H1 (cell line): Measurements from ENCODE around the gene PRR5L. TPM values are rescaled to one million over a fixed set of nuclear protein-coding genes. Genes with fewer than 3 reads are reported as not detected.

Source experiments
- CTCF ChIA-PET: fragments of 300-600 bp; sonication (Branson Sonifier 250); formaldehyde crosslinking; loops from one replicate; lab custom pipeline; 2021; ENCODE audit not compliant: partially characterized antibody; lab: Charles Lee
- POLR2A ChIA-PET: fragments of 300-600 bp; sonication (Branson Sonifier 250); formaldehyde crosslinking; loops from one replicate; lab custom pipeline; 2021; ENCODE audit warnings: inconsistent platforms; ENCODE audit not compliant: partially characterized antibody; lab: Charles Lee
- DNase-seq, 2 experiments: peaks; one replicate each; pipeline versions ENCODE4 v3.0.0 to v3.0.0-alpha.2; 2010 to 2022; ENCODE audit warnings: low spot score in 2 of 2, low read depth in 1 of 2, mixed read lengths in 1 of 2
- FAIRE-seq: peaks from 2 replicates; lab custom pipeline; 2011; peaks lifted over from hg19 to GRCh38; lab: Jason Lieb, UNC
- H2AFZ ChIP-seq: 2 replicates; pipeline ENCODE4 v1.8.1; 2012; ENCODE audit warnings: low read length, inconsistent platforms
- H2AK5ac ChIP-seq: 2 replicates; pipeline ENCODE4 v1.6.1; 2013; ENCODE audit warnings: low read depth, low read length
- H2BK120ac ChIP-seq: replicated peaks from 2 replicates; pipeline ENCODE3; 2013; ENCODE audit warnings: low read depth, low read length, inconsistent platforms
- H2BK12ac ChIP-seq: 2 replicates; pipeline ENCODE4 v1.6.1; 2013; ENCODE audit warnings: low read depth, low read length
- H2BK15ac ChIP-seq: 2 replicates; pipeline ENCODE4 v1.6.1; 2013; ENCODE audit warnings: low read length
- H2BK20ac ChIP-seq: 2 replicates; pipeline ENCODE4 v1.6.1; 2013; ENCODE audit warnings: low read length
- H2BK5ac ChIP-seq: 2 replicates; pipeline ENCODE4 v1.6.1; 2013; ENCODE audit warnings: low read depth, low read length
- H3K14ac ChIP-seq: 2 replicates; pipeline ENCODE4 v1.6.1; 2013; ENCODE audit warnings: inconsistent platforms; ENCODE audit not compliant: insufficient read length
- H3K18ac ChIP-seq: 2 replicates; pipeline ENCODE4 v1.6.1; 2013; ENCODE audit warnings: low read length; ENCODE audit errors: extremely low read depth
- H3K23ac ChIP-seq: 2 replicates; pipeline ENCODE4 v1.6.1; 2013; ENCODE audit warnings: inconsistent platforms; ENCODE audit not compliant: insufficient read length
- H3K23me2 ChIP-seq: 2 replicates; pipeline ENCODE4 v1.6.1; 2013; ENCODE audit warnings: low read depth, low read length
- H3K27ac ChIP-seq: 2 replicates; pipeline ENCODE4 v1.6.1; 2011; ENCODE audit warnings: low read depth, low read length, inconsistent platforms
- H3K27me3 ChIP-seq, 4 experiments: replicated peaks in 1 of 4; 1 replicate in 1 of 4; 2 replicates in 3 of 4; pipeline versions ENCODE4 v1.6.1 to v1.8.1; 2011 to 2013; ENCODE audit warnings: low read length in 3 of 4, mild to moderate bottlenecking in 3 of 4, inconsistent platforms in 2 of 4, mixed read lengths in 2 of 4, moderate library complexity in 1 of 4; ENCODE audit not compliant: control insufficient read depth in 3 of 4, insufficient read depth in 3 of 4; ENCODE audit errors: extremely low read depth in 1 of 4
- H3K36me3 ChIP-seq, 4 experiments: 2 replicates each; pipeline versions ENCODE4 v1.6.1 to v1.8.1; 2011 to 2013; ENCODE audit warnings: mild to moderate bottlenecking in 4 of 4, low read length in 3 of 4, moderate library complexity in 2 of 4, control low read depth in 1 of 4, inconsistent platforms in 1 of 4; ENCODE audit not compliant: insufficient read depth in 4 of 4, control insufficient read depth in 2 of 4
- H3K4ac ChIP-seq: replicated peaks from 2 replicates; pipeline ENCODE3; 2013; ENCODE audit warnings: low read length, low read depth, mixed read lengths, inconsistent platforms; ENCODE audit not compliant: insufficient read length
- H3K4me1 ChIP-seq, 4 experiments: replicated peaks in 1 of 4; 1 replicate in 1 of 4; 2 replicates in 3 of 4; pipeline versions ENCODE4 v1.6.1 to v1.8.1; 2011 to 2013; ENCODE audit warnings: low read length in 3 of 4, inconsistent platforms in 2 of 4, mixed read lengths in 1 of 4; ENCODE audit not compliant: insufficient read depth in 4 of 4, control insufficient read depth in 3 of 4
- H3K4me2 ChIP-seq, 2 experiments: 2 replicates each; pipeline versions ENCODE4 v1.6.1 to v1.8.1; 2011 to 2013; ENCODE audit warnings: low read depth in 2 of 2, low read length in 2 of 2, control low read depth in 1 of 2, inconsistent platforms in 1 of 2, mild to moderate bottlenecking in 1 of 2; ENCODE audit not compliant: insufficient read depth in 1 of 2
- H3K4me3 ChIP-seq, 4 experiments: fragments of 200-600, 300-600 bp in 1 of 4; sonication (generic), shearing (Covaris generic), sonication (Bioruptor Twin) in 1 of 4; 2 replicates each; pipeline versions ENCODE4 v1.5.1 to v1.8.1; 2011 to 2016; ENCODE audit warnings: low read length in 4 of 4, low read depth in 3 of 4, control low read depth in 2 of 4, inconsistent platforms in 2 of 4, mild to moderate bottlenecking in 2 of 4, mixed read lengths in 1 of 4, moderate library complexity in 1 of 4; ENCODE audit not compliant: insufficient read depth in 2 of 4; ENCODE audit errors: extremely low read depth in 1 of 4
- H3K56ac ChIP-seq: replicated peaks from 2 replicates; pipeline ENCODE3; 2013; ENCODE audit warnings: low read depth, mild to moderate bottlenecking, mixed read lengths, low read length, inconsistent platforms; ENCODE audit not compliant: insufficient read length
- H3K79me1 ChIP-seq: 2 replicates; pipeline ENCODE4 v1.6.1; 2013; ENCODE audit warnings: low read depth, low read length, control low read depth
- H3K79me2 ChIP-seq, 2 experiments: 2 replicates each; pipeline versions ENCODE4 v1.6.1 to v1.8.1; 2012 to 2013; ENCODE audit warnings: low read length in 2 of 2, mild to moderate bottlenecking in 2 of 2, inconsistent platforms in 1 of 2; ENCODE audit not compliant: insufficient read depth in 2 of 2, control insufficient read depth in 1 of 2
- H3K9ac ChIP-seq, 4 experiments: replicated peaks in 1 of 4; 1 replicate in 1 of 4; 2 replicates in 3 of 4; pipeline versions ENCODE4 v1.6.1 to v1.8.1; 2011 to 2013; ENCODE audit warnings: low read depth in 3 of 4, low read length in 3 of 4, control low read depth in 2 of 4, mild to moderate bottlenecking in 2 of 4, moderate library complexity in 2 of 4, inconsistent platforms in 1 of 4; ENCODE audit errors: extremely low read depth in 1 of 4
- H3K9me3 ChIP-seq, 2 experiments: 2 replicates each; pipeline versions ENCODE4 v1.6.1 to v1.8.1; 2012 to 2013; ENCODE audit warnings: mild to moderate bottlenecking in 2 of 2, moderate library complexity in 2 of 2, control low read depth in 1 of 2, inconsistent platforms in 1 of 2, low read depth in 1 of 2, low read length in 1 of 2, mixed read lengths in 1 of 2; ENCODE audit not compliant: insufficient read depth in 2 of 2
- H4K20me1 ChIP-seq, 2 experiments: replicated peaks in 1 of 2; 2 replicates each; pipeline versions ENCODE3 to v1.8.1; 2011 to 2013; ENCODE audit warnings: inconsistent platforms in 2 of 2, low read length in 2 of 2, mild to moderate bottlenecking in 1 of 2; ENCODE audit not compliant: insufficient read depth in 2 of 2, control insufficient read depth in 1 of 2
- H4K5ac ChIP-seq: 2 replicates; pipeline ENCODE4 v1.6.1; 2013; ENCODE audit warnings: low read length, low read depth, mixed read lengths, inconsistent platforms; ENCODE audit not compliant: insufficient read length
- H4K8ac ChIP-seq: 2 replicates; pipeline ENCODE4 v1.8.0; 2013; ENCODE audit warnings: mild to moderate bottlenecking, moderate library complexity, low read length, inconsistent platforms; ENCODE audit not compliant: insufficient read depth; ENCODE audit errors: extremely low read depth
- H4K91ac ChIP-seq: replicated peaks from 2 replicates; pipeline ENCODE3; 2013; ENCODE audit warnings: low read length, mixed read lengths, inconsistent platforms; ENCODE audit not compliant: insufficient read length
- CBX8 ChIP-seq: fragments of 300-800, 300-1000 bp; sonication (generic); IDR thresholded peaks from 2 replicates; pipeline ENCODE4 v1.7.1; 2016; ENCODE audit warnings: low read depth, low read length, borderline replicate concordance
- E2F6 ChIP-seq: IDR thresholded peaks from 2 replicates; pipeline ENCODE4 v1.6.1; 2012; ENCODE audit warnings: inconsistent platforms
- EGR1 ChIP-seq: IDR thresholded peaks from 2 replicates; pipeline ENCODE4 v1.6.1; 2011; ENCODE audit warnings: low read depth, low read length, borderline replicate concordance
- GABPA ChIP-seq: IDR thresholded peaks from 2 replicates; pipeline ENCODE4 v1.6.1; 2011; ENCODE audit warnings: mild to moderate bottlenecking, low read length, moderate library complexity, borderline replicate concordance; ENCODE audit not compliant: insufficient read depth
- POLR2AphosphoS5 ChIP-seq: IDR thresholded peaks from 2 replicates; pipeline ENCODE4 v1.6.1; 2011; ENCODE audit warnings: low read depth, low read length
- RFX5 ChIP-seq: IDR thresholded peaks from 2 replicates; pipeline ENCODE4 v1.6.1; 2011; ENCODE audit warnings: low read depth, low read length, improper control_type of control experiment, borderline replicate concordance
- SP2 ChIP-seq: IDR thresholded peaks from 2 replicates; pipeline ENCODE4 v1.6.1; 2012; ENCODE audit warnings: mild to moderate bottlenecking, low read length, inconsistent platforms
- SP4 ChIP-seq: IDR thresholded peaks from 2 replicates; pipeline ENCODE4 v1.6.1; 2012; ENCODE audit warnings: low read length, inconsistent platforms
- WGBS, 2 experiments: shearing (Covaris generic) in 1 of 2; methylation state at CpG; one replicate each; pipeline versions ENCODE4 v1.1.6 to v1.1.7; 2013 to 2015; ENCODE audit warnings: low lambda C conversion rate in 2 of 2, mixed read lengths in 2 of 2, inconsistent platforms in 1 of 2, low coverage in 1 of 2, missing lambda C conversion rate in 1 of 2; ENCODE audit not compliant: insufficient replicate concordance in 2 of 2, insufficient coverage in 1 of 2, insufficient read length in 1 of 2; ENCODE audit errors: extremely low coverage in 1 of 2, missing lambda C conversion rate in 1 of 2; 5-methylcytosine and 5-hydroxymethylcytosine counted together
- polyA plus RNA-seq, 7 experiments: library from polyadenylated mRNA; depleted of rRNA in 3 of 7; stranded (reverse) in 5 of 7; unstranded in 2 of 7; fragments of >200 nt in 5 of 7; fragments of 200-250 nt in 2 of 7; gene quantifications; 1 replicate in 5 of 7; 2 replicates in 1 of 7; 4 replicates in 1 of 7; pipeline versions ENCODE4 v1.2.1 to v1.2.3, GENCODE V29; 2011 to 2013; ENCODE audit warnings: missing spikeins in 2 of 7, mixed read lengths in 2 of 7
- total RNA-seq: library from RNA; stranded (reverse); fragmentation: NEBNext Ultra II Directional; extraction: Animal tissue kit (Norgen Biotek cat#: 25700); gene quantifications from 2 replicates; pipeline ENCODE4 v1.2.1, GENCODE V29; 2021
- TF ChIP-seq, protein P1 (sequence below): IDR thresholded peaks from 2 replicates; pipeline ENCODE4 v1.6.1; 2012; ENCODE audit warnings: low read length, inconsistent platforms
- TF ChIP-seq, protein P2 (sequence below), 3 experiments: IDR thresholded peaks; 1 replicate in 2 of 3; 2 replicates in 1 of 3; pipeline versions ENCODE4 v1.5.1 to v1.6.1; 2011; ENCODE audit warnings: low read length in 3 of 3, mild to moderate bottlenecking in 3 of 3, inconsistent platforms in 2 of 3, low read depth in 1 of 3, moderate library complexity in 1 of 3; ENCODE audit not compliant: insufficient read depth in 1 of 3; ENCODE audit errors: control extremely low read depth in 1 of 3

Gene PRR5L
- total and polyA plus RNA-seq, 2 of the 8 experiments (the other 6 are each of a cell fraction or from before 2014, with no cell fraction given), result 6.6 to 10.1 TPM

GRCh38 chr11:36309779-36310178 is 13.7 kb downstream of the PRR5L start:
- no peak for FAIRE-seq
- H4K91ac ChIP-seq, result no peak overlapping the region
- TF ChIP-seq SP4 (no peak), GABPA (no peak), CBX8 (no peak), EGR1 (no peak), SP2 (no peak), POLR2AphosphoS5 (no peak), E2F6 (no peak), RFX5 (no peak)
- TF ChIP-seq, protein P1, sequence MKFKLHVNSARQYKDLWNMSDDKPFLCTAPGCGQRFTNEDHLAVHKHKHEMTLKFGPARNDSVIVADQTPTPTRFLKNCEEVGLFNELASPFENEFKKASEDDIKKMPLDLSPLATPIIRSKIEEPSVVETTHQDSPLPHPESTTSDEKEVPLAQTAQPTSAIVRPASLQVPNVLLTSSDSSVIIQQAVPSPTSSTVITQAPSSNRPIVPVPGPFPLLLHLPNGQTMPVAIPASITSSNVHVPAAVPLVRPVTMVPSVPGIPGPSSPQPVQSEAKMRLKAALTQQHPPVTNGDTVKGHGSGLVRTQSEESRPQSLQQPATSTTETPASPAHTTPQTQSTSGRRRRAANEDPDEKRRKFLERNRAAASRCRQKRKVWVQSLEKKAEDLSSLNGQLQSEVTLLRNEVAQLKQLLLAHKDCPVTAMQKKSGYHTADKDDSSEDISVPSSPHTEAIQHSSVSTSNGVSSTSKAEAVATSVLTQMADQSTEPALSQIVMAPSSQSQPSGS, result no peak
- TF ChIP-seq, protein P2, sequence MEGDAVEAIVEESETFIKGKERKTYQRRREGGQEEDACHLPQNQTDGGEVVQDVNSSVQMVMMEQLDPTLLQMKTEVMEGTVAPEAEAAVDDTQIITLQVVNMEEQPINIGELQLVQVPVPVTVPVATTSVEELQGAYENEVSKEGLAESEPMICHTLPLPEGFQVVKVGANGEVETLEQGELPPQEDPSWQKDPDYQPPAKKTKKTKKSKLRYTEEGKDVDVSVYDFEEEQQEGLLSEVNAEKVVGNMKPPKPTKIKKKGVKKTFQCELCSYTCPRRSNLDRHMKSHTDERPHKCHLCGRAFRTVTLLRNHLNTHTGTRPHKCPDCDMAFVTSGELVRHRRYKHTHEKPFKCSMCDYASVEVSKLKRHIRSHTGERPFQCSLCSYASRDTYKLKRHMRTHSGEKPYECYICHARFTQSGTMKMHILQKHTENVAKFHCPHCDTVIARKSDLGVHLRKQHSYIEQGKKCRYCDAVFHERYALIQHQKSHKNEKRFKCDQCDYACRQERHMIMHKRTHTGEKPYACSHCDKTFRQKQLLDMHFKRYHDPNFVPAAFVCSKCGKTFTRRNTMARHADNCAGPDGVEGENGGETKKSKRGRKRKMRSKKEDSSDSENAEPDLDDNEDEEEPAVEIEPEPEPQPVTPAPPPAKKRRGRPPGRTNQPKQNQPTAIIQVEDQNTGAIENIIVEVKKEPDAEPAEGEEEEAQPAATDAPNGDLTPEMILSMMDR (IDR thresholded peaks at IDR 0.05; ENCODE audit: control extremely low read depth in 1 of 3, insufficient read depth in 1 of 3, low read depth in 1 of 3, low read length in 3 of 3), result no peak

More at GRCh38 chr11:36309779-36310178, 13.7 kb downstream of the PRR5L start:
- WGBS, 2 experiments, result 84% methylated on average over 4 of the region's 4 CpGs; no CpG with 5 or more reads in 1 of the 2 experiments
- H4K8ac ChIP-seq, result no peak overlapping the region
- H4K5ac ChIP-seq, result no peak overlapping the region
- no peaks in the 10 kb centered on the region for H3K27me3 ChIP-seq
- peaks cover 3% of the 10 kb centered on the region; the same call in 1 of the 2 replicates for H3K23me2 ChIP-seq
- no peaks in the 10 kb centered on the region for H3K9me3 ChIP-seq
- DNase-seq, result no peak
- ChIA-PET CTCF (interaction anchor here (1.0 to 1.6 kb wide), 2 partner anchors 16 to 17 kb away, joined by 3 read pairs; no protein-coding TSS in a partner anchor), POLR2A (no interaction called here)
- H3K56ac ChIP-seq, result no peak overlapping the region
- no peak overlapping the region for H3K4ac ChIP-seq
- no peak overlapping the region for H2AFZ ChIP-seq
- no peak overlapping the region for H3K4me2 ChIP-seq
- no peaks in the 10 kb centered on the region for H3K36me3 ChIP-seq
- H3K14ac ChIP-seq, result no peak overlapping the region
- H3K9ac ChIP-seq, result no peak overlapping the region
- H2BK5ac ChIP-seq, result no peak overlapping the region
- no peaks in the 10 kb centered on the region for H3K79me2 ChIP-seq
- no peak overlapping the region for H3K18ac ChIP-seq
- no peak overlapping the region for H2BK12ac ChIP-seq
- no peaks in the 10 kb centered on the region for H3K79me1 ChIP-seq
- no peaks in the 10 kb centered on the region for H3K4me1 ChIP-seq
- H2BK120ac ChIP-seq, result no peak overlapping the region
- no peak overlapping the region for H2BK15ac ChIP-seq
- no peak overlapping the region for H3K4me3 ChIP-seq
- H2BK20ac ChIP-seq, result no peak overlapping the region
- no peak overlapping the region for H3K23ac ChIP-seq
- no peak overlapping the region for H3K27ac ChIP-seq
- H4K20me1 ChIP-seq, result no peaks in the 10 kb centered on the region
- no peak overlapping the region for H2AK5ac ChIP-seq
